Astrocyte (in vitro differentiated cells and primary cell): ENCODE measurements around the gene PPBP.

Experiments
- EZH2 ChIP-seq: IDR thresholded peaks from 2 replicates; pipeline ENCODE4 v1.6.1; 2012; ENCODE audit warnings: mild to moderate bottlenecking, low read length, inconsistent platforms; ENCODE audit not compliant: insufficient read depth
- TF ChIP-seq, protein P1 (sequence below): IDR thresholded peaks from 2 replicates; pipeline ENCODE4 v1.5.1; 2011; ENCODE audit warnings: low read depth, mild to moderate bottlenecking, inconsistent platforms, low read length, moderate library complexity; ENCODE audit not compliant: insufficient read depth

DNA sequence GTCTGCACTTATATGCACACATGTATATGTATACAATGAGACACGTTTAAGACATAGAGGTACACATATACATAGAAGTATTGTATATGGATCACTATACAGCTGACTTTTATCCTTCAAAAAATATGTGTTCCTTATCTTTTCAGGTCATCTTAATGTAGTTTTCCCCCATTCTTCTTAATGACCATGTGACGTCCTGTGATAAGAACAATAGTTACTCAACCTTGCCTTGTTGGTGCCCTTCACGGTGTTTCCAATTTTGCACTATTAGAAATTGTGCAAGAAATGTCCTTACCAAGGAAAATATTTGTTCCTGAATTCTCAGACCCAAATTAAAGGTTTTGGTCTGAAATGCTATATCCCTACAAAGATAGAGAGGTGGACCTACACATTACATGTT lies 1.0 kb upstream of the PPBP start:
- TF ChIP-seq, protein P1, sequence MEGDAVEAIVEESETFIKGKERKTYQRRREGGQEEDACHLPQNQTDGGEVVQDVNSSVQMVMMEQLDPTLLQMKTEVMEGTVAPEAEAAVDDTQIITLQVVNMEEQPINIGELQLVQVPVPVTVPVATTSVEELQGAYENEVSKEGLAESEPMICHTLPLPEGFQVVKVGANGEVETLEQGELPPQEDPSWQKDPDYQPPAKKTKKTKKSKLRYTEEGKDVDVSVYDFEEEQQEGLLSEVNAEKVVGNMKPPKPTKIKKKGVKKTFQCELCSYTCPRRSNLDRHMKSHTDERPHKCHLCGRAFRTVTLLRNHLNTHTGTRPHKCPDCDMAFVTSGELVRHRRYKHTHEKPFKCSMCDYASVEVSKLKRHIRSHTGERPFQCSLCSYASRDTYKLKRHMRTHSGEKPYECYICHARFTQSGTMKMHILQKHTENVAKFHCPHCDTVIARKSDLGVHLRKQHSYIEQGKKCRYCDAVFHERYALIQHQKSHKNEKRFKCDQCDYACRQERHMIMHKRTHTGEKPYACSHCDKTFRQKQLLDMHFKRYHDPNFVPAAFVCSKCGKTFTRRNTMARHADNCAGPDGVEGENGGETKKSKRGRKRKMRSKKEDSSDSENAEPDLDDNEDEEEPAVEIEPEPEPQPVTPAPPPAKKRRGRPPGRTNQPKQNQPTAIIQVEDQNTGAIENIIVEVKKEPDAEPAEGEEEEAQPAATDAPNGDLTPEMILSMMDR = no peak
- no peak for TF ChIP-seq EZH2
